Fibroblast of lung (primary cell): ENCODE data around the gene FBXL17. TPM values are rescaled to one million over a fixed set of nuclear protein-coding genes. Genes with fewer than 3 reads are reported as not detected.
A peak's percentile ranks its signal among the peaks of the same experiment; 100 is the strongest.

Experiments used
- DNase-seq, 2 donors: peaks; one replicate each; pipeline versions ENCODE4 v3.0.0 to v3.0.0-alpha.2; 2010; ENCODE audit warnings: low read depth in 2 of 2
- H2AFZ ChIP-seq: 2 replicates; pipeline ENCODE4 v1.5.1; 2012; ENCODE audit warnings: low read length, control low read depth, inconsistent platforms
- H3K27ac ChIP-seq: 2 replicates; pipeline ENCODE4 v1.5.1; 2011; ENCODE audit warnings: low read length, control low read depth; ENCODE audit not compliant: insufficient read depth
- H3K27me3 ChIP-seq: 2 replicates; pipeline ENCODE4 v1.5.1; 2011; ENCODE audit warnings: mild to moderate bottlenecking, low read length; ENCODE audit not compliant: control insufficient read depth, insufficient read depth
- H3K36me3 ChIP-seq: 2 replicates; pipeline ENCODE4 v1.5.1; 2011; ENCODE audit warnings: low read length; ENCODE audit not compliant: control insufficient read depth, insufficient read depth
- H3K4me1 ChIP-seq: 2 replicates; pipeline ENCODE4 v1.5.1; 2011; ENCODE audit warnings: low read length; ENCODE audit not compliant: control insufficient read depth, insufficient read depth; ENCODE audit errors: extremely low read depth
- H3K4me2 ChIP-seq: 2 replicates; pipeline ENCODE4 v1.5.1; 2011; ENCODE audit warnings: low read length, control low read depth; ENCODE audit not compliant: insufficient read depth; ENCODE audit errors: extremely low read depth
- H3K4me3 ChIP-seq, 4 experiments: fragments of 200-600 bp in 1 of 4; sonication (generic) in 1 of 4; replicated peaks in 1 of 4; 2 replicates each; pipeline ENCODE4 v1.5.1; 2011 to 2016; ENCODE audit warnings: low read length in 4 of 4, low read depth in 3 of 4, mild to moderate bottlenecking in 3 of 4, control low read depth in 2 of 4, inconsistent platforms in 1 of 4, mixed read lengths in 1 of 4; ENCODE audit not compliant: insufficient read depth in 1 of 4; ENCODE audit errors: control extremely low read depth in 1 of 4
- H3K79me2 ChIP-seq: 2 replicates; pipeline ENCODE4 v1.5.1; 2012; ENCODE audit warnings: mild to moderate bottlenecking, low read length, inconsistent platforms; ENCODE audit not compliant: control insufficient read depth, insufficient read depth
- H3K9ac ChIP-seq: 2 replicates; pipeline ENCODE4 v1.5.1; 2011; ENCODE audit warnings: mild to moderate bottlenecking, low read length, control low read depth; ENCODE audit not compliant: insufficient read depth
- H3K9me3 ChIP-seq: 2 replicates; pipeline ENCODE4 v1.5.1; 2012; ENCODE audit warnings: low read depth, low read length; ENCODE audit not compliant: control insufficient read depth, insufficient read depth
- H4K20me1 ChIP-seq: 2 replicates; pipeline ENCODE4 v1.5.1; 2011; ENCODE audit warnings: low read length; ENCODE audit not compliant: control insufficient read depth, insufficient read depth; ENCODE audit errors: extremely low read depth
- CTCF ChIP-seq, 2 donors: IDR thresholded peaks in 1 of 2; conservative IDR thresholded peaks in 1 of 2; 1 replicate in 1 of 2; 2 replicates in 1 of 2; pipeline ENCODE4 v1.5.1; 2011 to 2012; ENCODE audit warnings: low read length in 2 of 2, control low read depth in 1 of 2, inconsistent platforms in 1 of 2, low read depth in 1 of 2, mild to moderate bottlenecking in 1 of 2
- EZH2 ChIP-seq: IDR thresholded peaks from 2 replicates; pipeline ENCODE4 v1.5.1; 2012; ENCODE audit warnings: low read length, control low read depth, mild to moderate bottlenecking; ENCODE audit errors: missing control alignments
- polyA plus RNA-seq, 2 donors: library from polyadenylated mRNA; depleted of rRNA in 1 of 2; stranded (reverse) in 1 of 2; unstranded in 1 of 2; fragments of >200 nt; gene quantifications; 2 replicates each; pipeline ENCODE4 v1.2.1, GENCODE V29; 2011 to 2012; ENCODE audit warnings: missing spikeins in 1 of 2
- total RNA-seq: library from RNA; depleted of rRNA; stranded (reverse); fragments of >200 nt; gene quantifications from 2 replicates; pipeline ENCODE4 v1.2.1, GENCODE V29; 2014

FBXL17 gene
- total and polyA plus RNA-seq, 2 donors (not counting 1 experiment from before 2014, with no cell fraction given), result 7.1 to 8.3 TPM

GRCh38 chr5:107979291-107979690 is 402.6 kb downstream of the FBXL17 start:
- Histone ChIP-seq H3K4me3 (no peak overlapping the region), H3K36me3 (no peaks in the 10 kb centered on the region), H3K27me3 (no peaks in the 10 kb centered on the region), H3K9me3 (no peaks in the 10 kb centered on the region), H2AFZ (no peak overlapping the region), H3K9ac (no peak overlapping the region), H3K79me2 (no peaks in the 10 kb centered on the region), H4K20me1 (no peaks in the 10 kb centered on the region), H3K4me1 (peaks cover 2% of the 10 kb centered on the region), H3K4me2 (peak overlapping the region; percentile 17), H3K27ac (no peak overlapping the region)
- DNase-seq, result peak; percentile 35 to 36
- TF ChIP-seq CTCF (conservative IDR thresholded peaks at IDR 0.05 in 1 of 2, IDR thresholded peaks at IDR 0.05 in 1 of 2; ENCODE audit: low read depth in 1 of 2, low read length in 2 of 2) (no peak), EZH2 (no peak)

GRCh38 chr5:107977550-107978071 is 404.3 kb downstream of the FBXL17 start:
- Histone ChIP-seq H4K20me1 (no peaks in the 10 kb centered on the region), H3K79me2 (no peaks in the 10 kb centered on the region), H3K4me1 (peaks cover 2% of the 10 kb centered on the region), H3K36me3 (no peaks in the 10 kb centered on the region), H3K27ac (no peak overlapping the region), H3K4me3 (no peak overlapping the region), H3K27me3 (no peaks in the 10 kb centered on the region), H3K4me2 (no peak overlapping the region), H3K9me3 (no peaks in the 10 kb centered on the region), H3K9ac (no peak overlapping the region), H2AFZ (no peak overlapping the region)
- no peak for DNase-seq
- TF ChIP-seq EZH2 (no peak), CTCF (conservative IDR thresholded peaks at IDR 0.05 in 1 of 2, IDR thresholded peaks at IDR 0.05 in 1 of 2; ENCODE audit: low read depth in 1 of 2, low read length in 2 of 2) (no peak)

DNA sequence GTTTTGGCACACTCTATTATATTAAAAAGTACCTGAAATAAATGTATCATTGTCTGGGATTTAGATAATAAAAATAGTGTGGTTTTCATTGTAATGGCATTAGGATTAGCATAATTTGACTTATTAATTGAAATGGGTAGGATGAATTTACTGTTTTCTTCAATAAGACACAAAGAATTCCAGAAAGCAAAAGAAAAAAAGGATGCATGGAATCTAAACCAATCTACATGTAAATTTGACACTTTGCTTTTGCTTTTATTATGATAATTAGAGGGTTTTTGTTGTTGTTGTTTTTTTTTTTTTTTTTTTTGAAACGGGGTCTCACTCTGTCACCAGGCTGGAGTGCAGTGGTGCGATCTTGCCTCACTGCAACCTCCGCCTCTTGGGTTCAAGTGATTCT is 406.3 kb downstream of the FBXL17 start:
- H2AFZ ChIP-seq, result no peak overlapping the region
- no peak overlapping the region for H3K9ac ChIP-seq
- H3K9me3 ChIP-seq, result no peaks in the 10 kb centered on the region
- H3K4me1 ChIP-seq, result peaks cover 2% of the 10 kb centered on the region
- no peak for DNase-seq
- no peak overlapping the region for H3K27ac ChIP-seq
- H3K36me3 ChIP-seq, result no peaks in the 10 kb centered on the region
- H3K79me2 ChIP-seq, result no peaks in the 10 kb centered on the region
- no peak overlapping the region for H3K4me3 ChIP-seq
- H4K20me1 ChIP-seq, result no peaks in the 10 kb centered on the region
- no peaks in the 10 kb centered on the region for H3K27me3 ChIP-seq
- no peak overlapping the region for H3K4me2 ChIP-seq
- no peak for TF ChIP-seq EZH2
- TF ChIP-seq CTCF (conservative IDR thresholded peaks at IDR 0.05 in 1 of 2, IDR thresholded peaks at IDR 0.05 in 1 of 2; ENCODE audit: low read depth in 1 of 2, low read length in 2 of 2), result no peak
